Breast epithelium (tissue), 3 donors: Measurements from ENCODE around the gene PLAAT3.

Experiments used
- CTCF ChIP-seq, 3 donors: fragments of 450-650 bp; IDR thresholded peaks; one replicate each; pipeline ENCODE4 v1.5.1; 2016 to 2017; ENCODE audit warnings: antibody characterized with exemption in 3 of 3, mild to moderate bottlenecking in 3 of 3, moderate library complexity in 3 of 3
- POLR2A ChIP-seq: fragments of 450-650 bp; IDR thresholded peaks from one replicate; pipeline ENCODE4 v1.6.1; 2016; ENCODE audit warnings: antibody characterized with exemption, mild to moderate bottlenecking, moderate library complexity

GRCh38 chr11:63586451-63587166 is 27.6 kb downstream of the PLAAT3 start:
- TF ChIP-seq CTCF (IDR thresholded peaks at IDR 0.05) (no peak), POLR2A (no peak)
